IMR-90 (cell line): Measurements from ENCODE around the gene SEH1L.

Experiments used
- CTCF ChIP-seq: conservative IDR thresholded peaks from 2 replicates; pipeline ENCODE4 v1.5.1; 2012; ENCODE audit warnings: mild to moderate bottlenecking, low read depth, low read length, improper control_type of control experiment
- MAFK ChIP-seq: IDR thresholded peaks from 2 replicates; pipeline ENCODE4 v1.6.1; 2012; ENCODE audit warnings: low read depth, low read length, improper control_type of control experiment
- POLR2A ChIP-seq: IDR thresholded peaks from 2 replicates; pipeline ENCODE4 v1.6.1; 2012; ENCODE audit warnings: mild to moderate bottlenecking, low read depth, low read length
- RFX5 ChIP-seq: IDR thresholded peaks from 2 replicates; pipeline ENCODE4 v1.8.0; 2012; ENCODE audit warnings: low read depth, mild to moderate bottlenecking, low read length, moderate library complexity
- USF2 ChIP-seq: fragments of 150-350 bp; IDR thresholded peaks from 2 replicates; pipeline ENCODE4 v1.6.1; 2017; ENCODE audit warnings: mild to moderate bottlenecking, antibody characterized with exemption, low read length, low read depth

GRCh38 chr18:12975488-12975887 is 27.7 kb downstream of the SEH1L start:
- TF ChIP-seq CTCF (no peak), POLR2A (no peak), USF2 (no peak), MAFK (no peak), RFX5 (no peak)
